CD1c-positive myeloid dendritic cell (primary cell): ENCODE data around the gene INSM1.

Experiments
- DNase-seq: peaks from one replicate; pipeline ENCODE4 v3.0.0-alpha.2; 2016; ENCODE audit errors: extremely low spot score

INSM1 gene

GRCh38 chr20:20362774-20363433 lies 5.0 kb upstream of the INSM1 start:
- DNase-seq = no peak

GRCh38 chr20:20363434-20363798 lies 4.5 kb upstream of the INSM1 start:
- no peak for DNase-seq

GRCh38 chr20:20363799-20364592 lies 3.9 kb upstream of the INSM1 start:
- no peak for DNase-seq

- DNase-seq = no peak
These were observed 3.1 kb upstream of the INSM1 start for GRCh38 chr20:20364593-20365479.

GRCh38 chr20:20365480-20366161 lies 2.3 kb upstream of the INSM1 start:
- no peak for DNase-seq

- no peak for DNase-seq
These were observed 1.4 kb upstream of the INSM1 start for GRCh38 chr20:20366551-20366875.

- no peak for DNase-seq
These were observed 879 bp upstream of the INSM1 start for GRCh38 chr20:20366876-20367574.

GRCh38 chr20:20368418-20369249 lies 730 bp downstream of the INSM1 start:
- no peak for DNase-seq

- DNase-seq = no peak
These were observed 1.6 kb downstream of the INSM1 start for GRCh38 chr20:20369250-20370093.

GRCh38 chr20:20370094-20370575 lies 2.2 kb downstream of the INSM1 start:
- no peak for DNase-seq

GRCh38 chr20:20371083-20371482 lies 3.2 kb downstream of the INSM1 start:
- DNase-seq = no peak

- no peak for DNase-seq
These were observed 3.8 kb downstream of the INSM1 start for GRCh38 chr20:20371681-20372080.

GRCh38 chr20:20373091-20373571 lies 5.2 kb downstream of the INSM1 start:
- DNase-seq = no peak

GRCh38 chr20:20375862-20376261 lies 8.0 kb downstream of the INSM1 start:
- DNase-seq = no peak

GRCh38 chr20:20386192-20386591 lies 18.3 kb downstream of the INSM1 start:
- no peak for DNase-seq

GRCh38 chr20:20390393-20390792 lies 22.5 kb downstream of the INSM1 start:
- no peak for DNase-seq

- no peak for DNase-seq
These were observed 23.2 kb downstream of the INSM1 start for GRCh38 chr20:20391115-20391514.

- DNase-seq = no peak
These were observed 23.9 kb downstream of the INSM1 start for GRCh38 chr20:20391766-20392165.
